ENCODE results near the gene HNRNPC.

HNRNPC gene

GRCh38 chr14:21302013-21302835, 33.0 kb upstream of the HNRNPC start:
- Histone ChIP-seq H2AFZ (ENCODE audit: low read length) (0 out of 2 replicates have a peak overlapping the region, but pooled peaks have one; percentile 5), H3K4me1 (ENCODE audit: insufficient read depth, low read length, poor library complexity, severe bottlenecking) (no peaks in the 10 kb centered on the region), H3K9ac (ENCODE audit: low read depth, low read length, poor library complexity, severe bottlenecking) (no peak overlapping the region), H3K36me3 (ENCODE audit: insufficient read depth, low read length) (no peaks in the 10 kb centered on the region), H3K79me2 (ENCODE audit: insufficient read depth, low read length) (no peaks in the 10 kb centered on the region), H3K9me3 (ENCODE audit: insufficient read depth, low read depth, low read length) (no peaks in the 10 kb centered on the region), H4K20me1 (ENCODE audit: insufficient read depth, low read length, poor library complexity, severe bottlenecking) (no peaks in the 10 kb centered on the region), H3K9me2 (replicated peaks; ENCODE audit: low read depth, low read length) (no peaks in the 10 kb centered on the region), H3K4me2 (ENCODE audit: low read depth, low read length, poor library complexity, severe bottlenecking) (no peak overlapping the region), H3F3A (ENCODE audit: low read depth) (no peaks in the 10 kb centered on the region), H3K27me3 (ENCODE audit: insufficient read depth, low read length, poor library complexity, severe bottlenecking) (no peaks in the 10 kb centered on the region), H3K4me3 (ENCODE audit: low read length, poor library complexity, severe bottlenecking) (no peak overlapping the region)
- TF ChIP-seq EZH2phosphoT487 (IDR thresholded peaks at IDR 0.05; ENCODE audit: borderline replicate concordance) (no peak), CTCF (conservative IDR thresholded peaks at IDR 0.05; ENCODE audit: low read length) (no peak)

GRCh38 chr14:21300892-21301291, 31.6 kb upstream of the HNRNPC start:
- H3K4me2 ChIP-seq (ENCODE audit: low read depth, low read length, poor library complexity, severe bottlenecking) = peak overlapping the region; percentile 30
- H3K79me2 ChIP-seq (ENCODE audit: insufficient read depth, low read length) = no peaks in the 10 kb centered on the region
- no peaks in the 10 kb centered on the region for H3K27me3 ChIP-seq (ENCODE audit: insufficient read depth, low read length, poor library complexity, severe bottlenecking)
- no peaks in the 10 kb centered on the region for H3K9me3 ChIP-seq (ENCODE audit: insufficient read depth, low read depth, low read length)
- H4K20me1 ChIP-seq (ENCODE audit: insufficient read depth, low read length, poor library complexity, severe bottlenecking) = no peaks in the 10 kb centered on the region
- H3K9ac ChIP-seq (ENCODE audit: low read depth, low read length, poor library complexity, severe bottlenecking) = no peak overlapping the region
- H3K36me3 ChIP-seq (ENCODE audit: insufficient read depth, low read length) = no peaks in the 10 kb centered on the region
- no peak overlapping the region for H3K4me3 ChIP-seq (ENCODE audit: low read length, poor library complexity, severe bottlenecking)
- no peaks in the 10 kb centered on the region for H3K9me2 ChIP-seq (replicated peaks; ENCODE audit: low read depth, low read length)
- no peaks in the 10 kb centered on the region for H3K4me1 ChIP-seq (ENCODE audit: insufficient read depth, low read length, poor library complexity, severe bottlenecking)
- TF ChIP-seq CTCF (conservative IDR thresholded peaks at IDR 0.05; ENCODE audit: low read length) = no peak
- TF ChIP-seq EZH2phosphoT487 (IDR thresholded peaks at IDR 0.05; ENCODE audit: borderline replicate concordance) = no peak
- no peak overlapping the region for H2AFZ ChIP-seq (ENCODE audit: low read length)
- no peaks in the 10 kb centered on the region for H3F3A ChIP-seq (ENCODE audit: low read depth)

GRCh38 chr14:21299562-21300130, 30.4 kb upstream of the HNRNPC start:
- Histone ChIP-seq H3K9ac (ENCODE audit: low read depth, low read length, poor library complexity, severe bottlenecking) (no peak overlapping the region), H2AFZ (ENCODE audit: low read length) (no peak overlapping the region), H3K4me3 (ENCODE audit: low read length, poor library complexity, severe bottlenecking) (no peak overlapping the region), H3F3A (ENCODE audit: low read depth) (no peaks in the 10 kb centered on the region), H4K20me1 (ENCODE audit: insufficient read depth, low read length, poor library complexity, severe bottlenecking) (no peaks in the 10 kb centered on the region), H3K4me2 (ENCODE audit: low read depth, low read length, poor library complexity, severe bottlenecking) (no peak overlapping the region), H3K9me3 (ENCODE audit: insufficient read depth, low read depth, low read length) (no peaks in the 10 kb centered on the region), H3K79me2 (ENCODE audit: insufficient read depth, low read length) (no peaks in the 10 kb centered on the region), H3K27me3 (ENCODE audit: insufficient read depth, low read length, poor library complexity, severe bottlenecking) (no peaks in the 10 kb centered on the region), H3K36me3 (ENCODE audit: insufficient read depth, low read length) (no peaks in the 10 kb centered on the region), H3K4me1 (ENCODE audit: insufficient read depth, low read length, poor library complexity, severe bottlenecking) (no peaks in the 10 kb centered on the region), H3K9me2 (replicated peaks; ENCODE audit: low read depth, low read length) (no peaks in the 10 kb centered on the region)
- TF ChIP-seq CTCF (conservative IDR thresholded peaks at IDR 0.05; ENCODE audit: low read length) = no peak
- TF ChIP-seq EZH2phosphoT487 (IDR thresholded peaks at IDR 0.05; ENCODE audit: borderline replicate concordance) = no peak

All from Loucy (cell line).